OCI-LY3 (cell line): Measurements from ENCODE around the gene ADGRE1.

Source experiments
- H2AFZ ChIP-seq: fragments of 200-600, 300-600 bp; shearing (Covaris generic); 2 replicates; pipeline ENCODE4 v1.6.0; 2014; ENCODE audit warnings: antibody characterized with exemption, low read depth, low read length
- H3K27ac ChIP-seq: fragments of 200-600, 300-600 bp; sonication (generic); 2 replicates; pipeline ENCODE4 v1.5.1; 2014; ENCODE audit warnings: mild to moderate bottlenecking, low read length, moderate library complexity, mixed read lengths
- H3K27me3 ChIP-seq: fragments of 200-600, 300-600 bp; sonication (generic); 2 replicates; pipeline ENCODE4 v1.6.1; 2014; ENCODE audit warnings: low read depth, low read length, mixed read lengths
- H3K36me3 ChIP-seq: fragments of 200-600, 300-600 bp; sonication (generic); replicated peaks from 2 replicates; pipeline ENCODE3; 2014; ENCODE audit warnings: low read depth, low read length, mixed read lengths
- H3K4me1 ChIP-seq: fragments of 300-600, 200-600 bp; sonication (generic); 2 replicates; pipeline ENCODE4 v1.6.1; 2014; ENCODE audit warnings: low read length, mixed read lengths
- H3K4me2 ChIP-seq: fragments of 200-600, 300-600 bp; sonication (generic); 2 replicates; pipeline ENCODE4 v1.6.1; 2014; ENCODE audit warnings: low read length, mixed read lengths
- H3K4me3 ChIP-seq: fragments of 300-600, 200-600 bp; sonication (generic); 2 replicates; pipeline ENCODE4 v1.5.1; 2014; ENCODE audit warnings: antibody characterized with exemption, mild to moderate bottlenecking, low read length, moderate library complexity
- H3K79me2 ChIP-seq: fragments of 300-600, 200-600 bp; shearing (Covaris generic); 2 replicates; pipeline ENCODE4 v1.6.1; 2014; ENCODE audit warnings: mild to moderate bottlenecking, low read length, mixed read lengths
- H3K9ac ChIP-seq: fragments of 300-600, 200-600 bp; shearing (Covaris generic); 2 replicates; pipeline ENCODE4 v1.6.0; 2014; ENCODE audit warnings: mild to moderate bottlenecking, low read length, moderate library complexity
- H3K9me3 ChIP-seq: fragments of 200-600, 300-600 bp; shearing (Covaris generic); 2 replicates; pipeline ENCODE4 v1.6.1; 2014; ENCODE audit warnings: low read length, mixed read lengths; ENCODE audit not compliant: insufficient read depth
- H4K20me1 ChIP-seq: fragments of 200-600, 300-600 bp; sonication (generic); 2 replicates; pipeline ENCODE4 v1.6.1; 2016; ENCODE audit warnings: low read length, mixed read lengths; ENCODE audit not compliant: insufficient read depth
- EZH2phosphoT487 ChIP-seq: fragments of 200-600 bp; shearing (Covaris generic); IDR thresholded peaks from 2 replicates; pipeline ENCODE4 v1.6.1; 2018; ENCODE audit warnings: antibody characterized with exemption, mixed run types, low read depth
- TF ChIP-seq, protein P1 (sequence below): fragments of 200-600, 300-600 bp; sonication (generic); IDR thresholded peaks from 2 replicates; pipeline ENCODE4 v1.5.1; 2014; ENCODE audit warnings: antibody characterized with exemption, low read length, low read depth

The ADGRE1 gene

DNA sequence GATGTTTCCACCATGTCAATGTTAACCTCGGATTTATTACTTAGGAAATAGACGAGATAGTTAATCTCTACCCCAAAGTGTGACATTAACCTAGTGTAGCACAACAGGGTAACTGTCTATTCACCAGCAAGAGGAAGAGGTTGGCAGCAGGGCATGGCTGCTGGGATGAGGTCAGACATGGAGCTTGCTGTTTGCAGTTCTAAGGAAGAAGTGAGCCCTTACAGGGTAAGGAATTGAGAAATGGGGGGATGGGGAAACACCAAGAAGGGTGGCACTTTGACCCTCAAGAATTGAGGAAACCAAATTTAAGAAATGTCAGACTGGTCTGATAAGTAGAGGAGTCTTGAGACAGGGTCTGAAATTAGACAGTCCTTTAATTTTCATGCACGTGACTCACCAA lies 71.4 kb downstream of the ADGRE1 start:
- no peaks in the 10 kb centered on the region for H4K20me1 ChIP-seq
- H3K4me1 ChIP-seq, result no peaks in the 10 kb centered on the region
- H3K9me3 ChIP-seq, result no peaks in the 10 kb centered on the region
- H3K27ac ChIP-seq, result no peak overlapping the region
- no peak overlapping the region for H3K9ac ChIP-seq
- H3K4me2 ChIP-seq, result no peak overlapping the region
- no peak overlapping the region for H2AFZ ChIP-seq
- no peak overlapping the region for H3K4me3 ChIP-seq
- TF ChIP-seq EZH2phosphoT487, result no peak
- TF ChIP-seq, protein P1, sequence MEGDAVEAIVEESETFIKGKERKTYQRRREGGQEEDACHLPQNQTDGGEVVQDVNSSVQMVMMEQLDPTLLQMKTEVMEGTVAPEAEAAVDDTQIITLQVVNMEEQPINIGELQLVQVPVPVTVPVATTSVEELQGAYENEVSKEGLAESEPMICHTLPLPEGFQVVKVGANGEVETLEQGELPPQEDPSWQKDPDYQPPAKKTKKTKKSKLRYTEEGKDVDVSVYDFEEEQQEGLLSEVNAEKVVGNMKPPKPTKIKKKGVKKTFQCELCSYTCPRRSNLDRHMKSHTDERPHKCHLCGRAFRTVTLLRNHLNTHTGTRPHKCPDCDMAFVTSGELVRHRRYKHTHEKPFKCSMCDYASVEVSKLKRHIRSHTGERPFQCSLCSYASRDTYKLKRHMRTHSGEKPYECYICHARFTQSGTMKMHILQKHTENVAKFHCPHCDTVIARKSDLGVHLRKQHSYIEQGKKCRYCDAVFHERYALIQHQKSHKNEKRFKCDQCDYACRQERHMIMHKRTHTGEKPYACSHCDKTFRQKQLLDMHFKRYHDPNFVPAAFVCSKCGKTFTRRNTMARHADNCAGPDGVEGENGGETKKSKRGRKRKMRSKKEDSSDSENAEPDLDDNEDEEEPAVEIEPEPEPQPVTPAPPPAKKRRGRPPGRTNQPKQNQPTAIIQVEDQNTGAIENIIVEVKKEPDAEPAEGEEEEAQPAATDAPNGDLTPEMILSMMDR, result no peak
- H3K79me2 ChIP-seq, result no peaks in the 10 kb centered on the region
- peaks cover 44% of the 10 kb centered on the region for H3K27me3 ChIP-seq
- H3K36me3 ChIP-seq, result no peaks in the 10 kb centered on the region

DNA sequence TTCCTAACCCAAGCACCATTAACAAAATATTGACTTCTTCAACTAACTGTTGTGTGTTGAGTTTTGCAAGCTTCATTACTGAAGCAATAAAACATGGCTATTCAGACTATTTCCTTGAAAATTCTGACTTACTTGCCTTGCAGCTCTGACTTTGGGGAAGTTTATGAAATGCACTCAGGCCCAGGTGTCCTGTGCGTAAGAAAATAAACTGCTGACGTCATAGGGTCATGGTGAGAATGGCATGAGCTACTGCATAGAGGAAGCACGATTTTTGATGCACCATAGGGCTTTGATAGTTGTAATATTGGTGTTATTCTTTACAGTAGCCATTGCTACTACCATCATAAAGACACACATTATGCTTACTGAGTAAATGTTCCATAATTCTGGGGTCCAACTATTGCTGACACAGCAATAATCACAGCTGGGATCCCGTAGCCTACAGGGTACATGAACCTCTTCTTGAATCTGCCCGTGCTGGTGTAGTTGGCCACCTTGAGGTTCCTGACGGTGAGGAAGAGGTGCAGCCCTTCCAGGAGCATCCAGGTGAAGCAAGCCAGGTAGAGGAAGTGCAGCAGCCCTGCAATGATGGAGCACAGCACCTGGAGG lies 76.0 kb downstream of the ADGRE1 start:
- no peak overlapping the region for H3K9ac ChIP-seq
- H3K79me2 ChIP-seq, result no peaks in the 10 kb centered on the region
- H3K4me1 ChIP-seq, result no peaks in the 10 kb centered on the region
- H3K36me3 ChIP-seq, result no peaks in the 10 kb centered on the region
- H2AFZ ChIP-seq, result no peak overlapping the region
- H4K20me1 ChIP-seq, result no peaks in the 10 kb centered on the region
- H3K27ac ChIP-seq, result no peak overlapping the region
- H3K4me2 ChIP-seq, result no peak overlapping the region
- H3K27me3 ChIP-seq, result peaks cover 15% of the 10 kb centered on the region
- no peak overlapping the region for H3K4me3 ChIP-seq
- no peaks in the 10 kb centered on the region for H3K9me3 ChIP-seq
- TF ChIP-seq, protein P1, result no peak
- no peak for TF ChIP-seq EZH2phosphoT487

DNA sequence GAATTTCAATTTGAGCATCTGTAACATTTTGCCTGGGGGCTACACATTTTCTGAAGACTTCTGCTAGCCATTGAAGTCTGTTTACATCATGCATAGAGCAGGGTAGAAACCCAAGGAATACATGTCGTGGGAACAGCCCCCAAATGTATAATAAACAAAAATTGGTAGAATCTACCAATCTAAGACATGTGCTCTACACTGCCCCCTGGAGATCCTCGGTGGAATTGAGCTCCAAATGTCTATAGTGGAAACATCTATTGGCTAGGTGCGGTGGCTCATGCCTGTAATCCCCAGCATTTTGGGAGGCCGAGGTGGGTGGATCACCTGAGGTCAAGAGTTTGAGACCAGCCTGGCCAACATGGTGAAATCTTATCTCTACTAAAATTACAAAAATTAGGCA lies 76.6 kb downstream of the ADGRE1 start:
- Histone ChIP-seq H4K20me1 (no peaks in the 10 kb centered on the region), H3K4me1 (no peaks in the 10 kb centered on the region), H3K9me3 (no peaks in the 10 kb centered on the region), H2AFZ (no peak overlapping the region), H3K4me3 (no peak overlapping the region), H3K9ac (no peak overlapping the region), H3K79me2 (no peaks in the 10 kb centered on the region), H3K27me3 (peaks cover 11% of the 10 kb centered on the region), H3K27ac (no peak overlapping the region), H3K36me3 (no peaks in the 10 kb centered on the region), H3K4me2 (no peak overlapping the region)
- TF ChIP-seq, protein P1, result peak; percentile 54
- TF ChIP-seq EZH2phosphoT487, result no peak

DNA sequence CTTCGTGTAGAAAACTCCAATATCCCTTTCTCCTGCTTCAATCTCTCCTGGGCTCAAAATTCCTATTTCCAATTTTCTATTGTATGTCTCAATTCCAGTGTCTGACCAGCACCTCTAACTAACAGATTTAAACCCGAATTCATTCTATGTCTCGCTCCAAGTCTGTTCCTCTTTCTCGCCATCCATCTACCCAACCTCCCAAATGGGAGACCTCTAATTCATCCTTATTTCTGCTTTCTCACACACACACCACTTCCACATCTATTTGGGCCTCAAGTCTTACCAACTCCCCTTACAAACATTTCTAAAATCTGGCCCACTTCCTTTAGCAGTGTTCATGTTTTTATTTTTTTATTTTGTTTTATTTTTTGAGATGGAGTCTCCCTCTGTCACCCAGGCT lies 80.6 kb downstream of the ADGRE1 start:
- H2AFZ ChIP-seq, result no peak overlapping the region; the same call in 1 of the 2 replicates
- no peaks in the 10 kb centered on the region for H3K79me2 ChIP-seq
- no peaks in the 10 kb centered on the region for H4K20me1 ChIP-seq
- no peak overlapping the region for H3K27ac ChIP-seq
- TF ChIP-seq, protein P1, result no peak
- no peak for TF ChIP-seq EZH2phosphoT487
- no peak overlapping the region for H3K4me3 ChIP-seq
- H3K4me1 ChIP-seq, result no peaks in the 10 kb centered on the region
- no peaks in the 10 kb centered on the region for H3K36me3 ChIP-seq
- H3K9me3 ChIP-seq, result no peaks in the 10 kb centered on the region
- no peak overlapping the region for H3K4me2 ChIP-seq
- no peaks in the 10 kb centered on the region; the same call in 1 of the 2 replicates for H3K27me3 ChIP-seq
- no peak overlapping the region for H3K9ac ChIP-seq
